D721Med (cell line): ENCODE data around the gene ANO10.
A peak's percentile ranks its signal among the peaks of the same experiment; 100 is the strongest.

Source experiments
- DNase-seq: peaks from one replicate; pipeline ENCODE4 v3.0.0; 2011; ENCODE audit warnings: low spot score; ENCODE audit not compliant: insufficient read length
- FAIRE-seq: peaks from 2 replicates; lab custom pipeline; 2011; peaks lifted over from hg19 to GRCh38; lab: Jason Lieb, UNC
- TF ChIP-seq, protein P1 (sequence below): IDR thresholded peaks from 2 replicates; pipeline ENCODE4 v1.5.1; 2012; ENCODE audit warnings: mild to moderate bottlenecking, control low read depth; ENCODE audit not compliant: insufficient read depth; ENCODE audit errors: missing control alignments

Gene ANO10

DNA sequence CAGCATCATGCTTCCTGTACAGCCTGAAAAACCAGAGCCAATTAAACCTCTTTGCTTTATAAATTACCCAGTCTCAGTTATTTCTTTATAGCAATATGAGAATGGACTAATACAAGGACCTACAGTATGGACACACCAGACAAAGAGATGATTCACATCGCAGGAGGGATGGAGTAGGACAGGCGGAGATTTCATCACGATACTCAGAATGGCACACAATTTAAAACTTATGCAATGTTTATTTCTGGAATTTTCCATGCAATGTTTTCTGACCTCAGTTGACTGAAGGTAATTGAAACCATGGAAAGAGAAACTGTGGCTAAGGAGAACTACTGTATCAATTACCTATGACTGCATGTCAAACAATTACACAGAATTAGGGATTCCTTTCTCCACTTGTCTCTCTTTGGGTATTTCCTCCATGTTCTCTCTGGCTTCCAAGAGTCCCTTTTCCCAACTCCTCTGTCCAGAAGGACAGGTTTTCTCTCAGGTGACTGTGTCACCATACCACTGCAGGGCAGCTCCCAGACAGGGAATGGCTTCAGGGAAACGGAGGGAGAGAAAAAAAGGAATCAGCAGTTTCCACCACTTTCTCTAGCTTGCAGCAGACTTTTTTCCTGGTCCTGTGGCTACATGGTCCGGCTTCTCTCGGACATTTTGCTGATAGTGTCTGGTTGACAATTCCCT is 3.0 kb upstream of the ANO10 start:
- FAIRE-seq (no peak), DNase-seq (no peak)
- TF ChIP-seq, protein P1, sequence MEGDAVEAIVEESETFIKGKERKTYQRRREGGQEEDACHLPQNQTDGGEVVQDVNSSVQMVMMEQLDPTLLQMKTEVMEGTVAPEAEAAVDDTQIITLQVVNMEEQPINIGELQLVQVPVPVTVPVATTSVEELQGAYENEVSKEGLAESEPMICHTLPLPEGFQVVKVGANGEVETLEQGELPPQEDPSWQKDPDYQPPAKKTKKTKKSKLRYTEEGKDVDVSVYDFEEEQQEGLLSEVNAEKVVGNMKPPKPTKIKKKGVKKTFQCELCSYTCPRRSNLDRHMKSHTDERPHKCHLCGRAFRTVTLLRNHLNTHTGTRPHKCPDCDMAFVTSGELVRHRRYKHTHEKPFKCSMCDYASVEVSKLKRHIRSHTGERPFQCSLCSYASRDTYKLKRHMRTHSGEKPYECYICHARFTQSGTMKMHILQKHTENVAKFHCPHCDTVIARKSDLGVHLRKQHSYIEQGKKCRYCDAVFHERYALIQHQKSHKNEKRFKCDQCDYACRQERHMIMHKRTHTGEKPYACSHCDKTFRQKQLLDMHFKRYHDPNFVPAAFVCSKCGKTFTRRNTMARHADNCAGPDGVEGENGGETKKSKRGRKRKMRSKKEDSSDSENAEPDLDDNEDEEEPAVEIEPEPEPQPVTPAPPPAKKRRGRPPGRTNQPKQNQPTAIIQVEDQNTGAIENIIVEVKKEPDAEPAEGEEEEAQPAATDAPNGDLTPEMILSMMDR: no peak

DNA sequence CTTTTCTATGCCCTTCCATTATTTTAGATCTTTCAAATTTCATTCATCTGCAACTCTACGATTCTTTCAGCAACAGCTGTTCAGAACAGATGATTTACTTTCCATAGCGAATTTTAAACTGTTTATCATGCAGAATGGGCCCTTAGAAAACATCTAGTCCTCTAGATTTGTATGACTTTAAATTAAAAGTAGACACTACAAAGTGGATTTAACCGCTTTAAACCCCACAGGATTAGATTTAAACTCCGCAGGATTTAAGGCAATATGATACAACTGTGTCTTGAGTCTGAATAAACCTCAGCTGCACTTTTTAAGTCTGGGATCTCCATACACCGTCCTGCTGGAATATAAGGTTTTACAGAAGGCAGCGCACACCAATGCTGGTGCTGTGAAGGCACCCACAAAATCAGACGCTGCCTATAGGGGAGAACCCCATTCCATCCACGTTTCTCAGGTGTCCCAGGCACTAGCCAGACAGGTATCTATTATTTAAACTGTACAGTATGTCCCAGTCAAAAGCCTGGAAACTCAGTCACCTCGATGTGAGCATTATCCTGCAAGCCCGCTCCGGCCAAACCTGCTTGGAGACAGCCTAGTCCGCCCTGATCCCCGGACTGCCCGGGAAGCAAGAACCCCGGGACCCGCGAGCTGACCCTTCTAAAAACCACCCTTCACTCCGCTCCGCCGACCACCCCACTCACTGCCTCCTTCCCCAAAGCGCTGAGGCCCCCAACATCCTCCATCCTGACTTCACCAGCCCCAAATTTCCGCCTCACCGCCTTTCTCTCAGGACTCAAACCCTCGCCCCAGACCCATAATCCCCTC is 768 bp downstream of the ANO10 start:
- TF ChIP-seq, protein P1: no peak
- no peak for DNase-seq
- FAIRE-seq: peak; percentile 77

DNA sequence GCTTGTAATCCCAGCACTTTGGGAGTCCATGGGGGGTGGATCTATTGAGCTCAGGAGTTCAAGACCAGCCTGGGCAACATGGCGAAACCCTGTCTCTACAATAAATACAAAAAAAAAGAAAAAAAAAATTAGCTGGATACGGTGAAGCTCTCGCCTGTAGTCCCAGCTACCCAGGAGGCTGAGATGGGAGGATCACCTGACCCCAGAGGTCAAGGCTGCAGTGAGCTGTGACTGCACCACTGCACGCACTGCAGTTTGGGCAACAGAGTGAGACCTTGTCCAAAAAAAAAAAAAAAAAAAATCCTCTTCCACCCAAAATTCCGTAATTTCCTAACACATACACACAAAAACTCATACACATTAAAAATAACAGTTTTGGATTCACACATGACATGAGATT is 2.2 kb downstream of the ANO10 start:
- FAIRE-seq (no peak), DNase-seq (no peak)
- TF ChIP-seq, protein P1: no peak

DNA sequence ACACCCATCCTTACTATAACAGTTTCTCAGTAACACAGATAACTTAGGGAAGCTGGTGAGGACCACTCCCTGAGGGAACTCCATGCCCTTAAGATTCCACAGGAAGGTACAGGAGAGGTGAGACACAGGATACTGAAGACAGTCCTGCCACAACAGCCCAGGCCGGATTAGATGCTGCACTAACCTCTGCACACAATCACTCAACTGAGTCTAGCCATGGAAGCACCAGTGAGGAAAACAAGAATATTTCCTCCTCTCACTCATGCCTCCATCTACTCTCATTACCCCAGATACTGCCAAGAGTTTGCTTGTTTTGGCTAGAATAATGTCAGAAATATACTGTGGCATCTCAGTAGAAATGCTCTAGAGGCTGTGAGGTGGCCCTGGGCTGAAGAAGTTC is 3.7 kb downstream of the ANO10 start:
- DNase-seq (no peak), FAIRE-seq (no peak)
- TF ChIP-seq, protein P1: no peak

DNA sequence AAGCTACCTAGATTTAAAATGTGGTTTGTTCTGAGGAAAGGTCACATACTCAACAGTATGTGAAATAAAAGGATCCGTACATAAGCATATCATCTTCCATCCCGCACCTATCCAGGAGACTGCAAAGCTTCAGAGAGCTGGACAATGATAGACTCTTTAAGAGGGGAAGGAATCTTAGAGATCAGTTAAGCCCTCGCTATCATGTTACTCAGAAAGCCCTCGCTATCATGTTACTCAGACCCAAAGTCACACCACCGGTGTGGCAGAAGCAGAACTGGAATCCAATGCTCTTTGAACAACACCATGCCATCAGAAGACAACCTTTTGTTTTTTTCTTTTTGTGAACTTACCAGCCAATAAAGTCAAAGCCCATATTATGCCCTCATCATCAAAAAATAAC is 5.8 kb downstream of the ANO10 start:
- TF ChIP-seq, protein P1: no peak
- DNase-seq (no peak), FAIRE-seq (no peak)

DNA sequence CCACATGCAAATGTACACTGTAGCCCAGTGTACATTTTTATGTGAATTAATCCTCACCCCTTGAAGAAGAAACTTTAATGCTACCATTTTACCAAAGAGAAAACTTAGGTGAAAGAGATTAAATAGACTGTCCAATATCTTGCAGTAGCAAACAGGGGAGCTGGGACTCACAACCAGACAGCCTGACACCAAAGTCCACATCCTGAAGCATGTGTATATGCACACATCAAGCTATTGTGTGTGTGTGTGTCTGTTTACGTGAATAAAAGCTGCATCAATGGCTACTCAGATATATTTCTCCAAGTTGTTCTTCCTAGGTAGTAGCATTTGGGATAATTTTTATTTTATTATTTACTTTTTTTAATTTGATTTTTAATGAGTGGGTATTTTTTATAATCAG is 6.7 kb downstream of the ANO10 start:
- DNase-seq: no peak
- TF ChIP-seq, protein P1: no peak
- FAIRE-seq: no peak

DNA sequence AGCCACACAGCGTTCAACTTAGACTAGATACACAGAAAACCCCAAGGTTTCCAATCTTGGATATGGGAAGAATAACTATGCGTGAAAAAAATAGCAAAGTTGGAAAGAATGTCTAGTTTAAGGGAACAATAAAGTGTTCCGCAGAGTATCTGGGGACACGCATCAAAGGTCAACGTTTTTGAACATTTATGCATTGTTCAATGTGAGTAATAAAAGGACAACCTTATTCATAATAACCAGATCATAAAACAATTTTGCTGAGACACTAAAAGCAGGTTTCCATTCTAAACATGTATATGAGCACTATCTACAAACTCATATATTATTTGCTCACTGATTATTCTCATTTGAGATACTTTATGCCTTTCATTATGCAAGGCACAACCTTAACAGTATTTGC is 7.8 kb downstream of the ANO10 start:
- DNase-seq (no peak), FAIRE-seq (no peak)
- TF ChIP-seq, protein P1: no peak
